CD14-positive monocyte (primary cell): ENCODE data around the gene LAMB1. TPM values are rescaled to one million over a fixed set of nuclear protein-coding genes. Genes with fewer than 3 reads are reported as not detected.

Experiments
- DNase-seq, 3 donors: peaks; one replicate each; pipeline ENCODE4 v3.0.0-alpha.2; 2011 to 2022
- H2AFZ ChIP-seq: 2 replicates; pipeline ENCODE4 v1.6.0; 2012; ENCODE audit warnings: mild to moderate bottlenecking, low read depth, low read length, inconsistent platforms; ENCODE audit not compliant: insufficient read depth, poor library complexity, severe bottlenecking
- H3K27ac ChIP-seq, 2 donors: 1 replicate in 1 of 2; 2 replicates in 1 of 2; pipeline ENCODE4 v1.5.1; 2012 to 2013; ENCODE audit warnings: low read length in 2 of 2, control low read depth in 1 of 2, inconsistent platforms in 1 of 2, low read depth in 1 of 2, mild to moderate bottlenecking in 1 of 2
- H3K27me3 ChIP-seq, 2 donors: one replicate each; pipeline versions ENCODE4 v1.6.0 to v1.6.1; 2011 to 2013; ENCODE audit warnings: low read length in 2 of 2; ENCODE audit not compliant: control insufficient read depth in 2 of 2, insufficient read depth in 2 of 2
- H3K36me3 ChIP-seq, 2 donors: replicated peaks in 1 of 2; 1 replicate in 1 of 2; 2 replicates in 1 of 2; pipeline versions ENCODE4 v1.5.1 to v1.6.1; 2012 to 2013; ENCODE audit warnings: low read length in 2 of 2, control low read depth in 1 of 2, inconsistent platforms in 1 of 2, mild to moderate bottlenecking in 1 of 2; ENCODE audit not compliant: insufficient read depth in 2 of 2, control insufficient read depth in 1 of 2
- H3K4me1 ChIP-seq, 2 donors: 1 replicate in 1 of 2; 2 replicates in 1 of 2; pipeline versions ENCODE4 v1.5.1 to v1.6.1; 2012 to 2013; ENCODE audit warnings: low read length in 2 of 2, control low read depth in 1 of 2, inconsistent platforms in 1 of 2, mild to moderate bottlenecking in 1 of 2, moderate library complexity in 1 of 2; ENCODE audit not compliant: insufficient read depth in 2 of 2, control insufficient read depth in 1 of 2
- H3K4me2 ChIP-seq: replicated peaks from 2 replicates; pipeline ENCODE3; 2012; ENCODE audit warnings: low read length, moderate library complexity, mild to moderate bottlenecking; ENCODE audit not compliant: poor library complexity, severe bottlenecking; ENCODE audit errors: extremely low read depth
- H3K4me3 ChIP-seq, 3 experiments: fragments of 200-600 bp in 1 of 3; sonication (generic) in 1 of 3; replicated peaks in 1 of 3; 1 replicate in 2 of 3; 2 replicates in 1 of 3; pipeline ENCODE4 v1.5.1; 2011 to 2013; ENCODE audit warnings: low read length in 3 of 3, mild to moderate bottlenecking in 3 of 3, control low read depth in 2 of 3, low read depth in 2 of 3, inconsistent platforms in 1 of 3, moderate library complexity in 1 of 3
- H3K79me2 ChIP-seq: 2 replicates; pipeline ENCODE4 v1.6.0; 2012; ENCODE audit warnings: mild to moderate bottlenecking, control low read depth, inconsistent platforms, low read length, moderate library complexity; ENCODE audit not compliant: insufficient read depth
- H3K9ac ChIP-seq: 2 replicates; pipeline ENCODE4 v1.6.0; 2017; ENCODE audit warnings: low read length, mild to moderate bottlenecking; ENCODE audit not compliant: insufficient read depth, poor library complexity, severe bottlenecking
- H3K9me3 ChIP-seq, 2 donors: replicated peaks in 1 of 2; 1 replicate in 1 of 2; 2 replicates in 1 of 2; pipeline versions ENCODE4 v1.5.1 to v1.6.1; 2012 to 2013; ENCODE audit warnings: low read length in 2 of 2, control low read depth in 1 of 2; ENCODE audit not compliant: control insufficient read depth in 1 of 2, insufficient read depth in 1 of 2
- H4K20me1 ChIP-seq: 2 replicates; pipeline ENCODE4 v1.6.0; 2012; ENCODE audit warnings: mild to moderate bottlenecking, low read length, control low read depth, moderate library complexity; ENCODE audit not compliant: insufficient read depth
- H3K27ac Mint-ChIP-seq, 7 donors: one replicate each; pipeline ENCODE4 v1.8.0; 2020; ENCODE audit warnings: mild to moderate bottlenecking in 7 of 7, mixed read lengths in 7 of 7, moderate library complexity in 6 of 7, inconsistent platforms in 2 of 7
- H3K27me3 Mint-ChIP-seq, 3 donors: one replicate each; pipeline ENCODE4 v1.8.0; 2021 to 2022; ENCODE audit warnings: low read depth in 3 of 3, mild to moderate bottlenecking in 3 of 3, mixed read lengths in 3 of 3, moderate library complexity in 3 of 3, inconsistent platforms in 1 of 3
- H3K36me3 Mint-ChIP-seq, 2 donors: one replicate each; pipeline ENCODE4 v1.8.0; 2020; ENCODE audit warnings: mixed read lengths in 2 of 2, inconsistent platforms in 1 of 2, mild to moderate bottlenecking in 1 of 2
- H3K4me1 Mint-ChIP-seq: one replicate; pipeline ENCODE4 v1.8.0; 2020; ENCODE audit warnings: mild to moderate bottlenecking, mixed read lengths
- H3K4me3 Mint-ChIP-seq, 2 donors: one replicate each; pipeline ENCODE4 v1.8.0; 2020; ENCODE audit warnings: mild to moderate bottlenecking in 2 of 2, mixed read lengths in 2 of 2, moderate library complexity in 1 of 2
- H3K9me3 Mint-ChIP-seq, 7 donors: one replicate each; pipeline ENCODE4 v1.8.0; 2020 to 2022; ENCODE audit warnings: mixed read lengths in 7 of 7, mild to moderate bottlenecking in 6 of 7, moderate library complexity in 6 of 7, inconsistent platforms in 2 of 7
- CTCF ChIP-seq: fragments of 200-600 bp; IDR thresholded peaks from one replicate; pipeline ENCODE4 v1.8.0; 2022; ENCODE audit warnings: antibody characterized with exemption, mild to moderate bottlenecking
- WGBS: methylation state at CpG from one replicate; pipeline ENCODE4 v1.1.5; 2013; ENCODE audit warnings: missing lambda C conversion rate; ENCODE audit not compliant: insufficient coverage; 5-methylcytosine and 5-hydroxymethylcytosine counted together
- intact Hi-C, 2 donors: fragments of 100-400 bp; cut with micrococcal nuclease; formaldehyde crosslinking; loops; one replicate each; pipeline versions ENCODE4 v1.15.0 to v1.15.1; 2023
- polyA plus RNA-seq, 3 donors: library from polyadenylated mRNA; depleted of rRNA in 1 of 3; unstranded in 2 of 3; stranded (reverse) in 1 of 3; fragments of 300-500 nt in 2 of 3; fragments of >200 nt in 1 of 3; fragmentation: Illumina TruSeq in 2 of 3; gene quantifications; 1 replicate in 2 of 3; 2 replicates in 1 of 3; pipeline ENCODE4 v1.2.3, GENCODE V29; 2012 to 2021

LAMB1 gene
- polyA plus RNA-seq, 3 donors = 0.42 TPM; not detected in 2

- DNase-seq = no peak
- Mint-ChIP-seq H3K9me3 (peaks cover 0 to 6% (median 0%) of the 10 kb centered on the region in 7 donors), H3K27ac (no peak overlapping the region), H3K27me3 (peaks cover 0 to 5% (median 2%) of the 10 kb centered on the region in 3 donors), H3K36me3 (no peaks in the 10 kb centered on the region), H3K4me3 (no peak overlapping the region), H3K4me1 (peaks cover 5% of the 10 kb centered on the region)
- Histone ChIP-seq H2AFZ (no peak overlapping the region), H3K4me3 (no peak overlapping the region), H3K4me2 (no peak overlapping the region), H3K9me3 (no peaks in the 10 kb centered on the region), H3K27ac (no peak overlapping the region), H4K20me1 (no peaks in the 10 kb centered on the region), H3K79me2 (no peaks in the 10 kb centered on the region), H3K9ac (no peak overlapping the region), H3K4me1 (no peaks in the 10 kb centered on the region), H3K27me3 (no peaks in the 10 kb centered on the region), H3K36me3 (no peaks in the 10 kb centered on the region)
- TF ChIP-seq CTCF = no peak
- intact Hi-C loops = no loop called here
These were observed 29.1 kb downstream of the LAMB1 start for GRCh38 chr7:107973861-107974260.

DNA sequence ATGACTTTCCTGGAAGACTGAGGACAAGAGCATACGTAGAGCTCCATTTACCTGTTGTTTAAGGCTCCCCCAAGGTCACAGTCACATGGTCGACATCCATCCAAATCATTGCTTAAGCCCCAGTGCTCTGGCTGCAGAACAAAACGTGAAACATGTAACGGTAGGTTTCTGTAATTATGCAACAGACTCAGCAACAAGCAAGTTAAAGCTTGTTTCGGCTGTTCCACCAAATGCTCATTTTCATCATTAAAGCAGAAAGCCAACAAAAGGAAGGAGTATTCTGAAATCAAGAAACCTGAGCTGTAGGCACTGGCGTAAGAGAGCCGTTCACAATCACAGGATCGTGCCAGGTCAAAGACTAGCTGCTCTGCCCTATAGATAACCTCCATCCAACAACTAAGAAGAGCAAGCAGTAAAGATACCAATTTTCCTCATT lies 30.0 kb downstream of the LAMB1 start:
- Histone ChIP-seq H3K9ac (no peak overlapping the region), H4K20me1 (no peaks in the 10 kb centered on the region), H3K4me2 (no peak overlapping the region), H3K9me3 (no peaks in the 10 kb centered on the region), H3K36me3 (no peaks in the 10 kb centered on the region), H3K4me1 (no peaks in the 10 kb centered on the region), H3K4me3 (no peak overlapping the region), H3K27me3 (no peaks in the 10 kb centered on the region), H2AFZ (no peak overlapping the region), H3K79me2 (no peaks in the 10 kb centered on the region), H3K27ac (no peak overlapping the region)
- DNase-seq = no peak
- H3K4me1 Mint-ChIP-seq = peaks cover 5% of the 10 kb centered on the region
- no peak overlapping the region for H3K4me3 Mint-ChIP-seq
- peaks cover 0 to 6% (median 0%) of the 10 kb centered on the region in 7 donors for H3K9me3 Mint-ChIP-seq
- 84% methylated on average over 4 of the region's 8 CpGs for WGBS
- peaks cover 0 to 5% (median 2%) of the 10 kb centered on the region in 3 donors for H3K27me3 Mint-ChIP-seq
- H3K36me3 Mint-ChIP-seq = no peaks in the 10 kb centered on the region
- intact Hi-C loops = no loop called here
- no peak for TF ChIP-seq CTCF
- no peak overlapping the region for H3K27ac Mint-ChIP-seq
